PC-3 (cell line): ENCODE measurements around the gene XCL2. TPM values are rescaled to one million over a fixed set of nuclear protein-coding genes. Genes with fewer than 3 reads are reported as not detected.

Source experiments
- ATAC-seq: fragments of 200-7000 bp; cut with Tn5 transposase; 2 replicates; pipeline ENCODE4 v1.9.1; 2020; ENCODE audit warnings: mild to moderate bottlenecking, moderate library complexity
- BruUV-seq: library from RNA; stranded (reverse); fragments of 400-500 nt; replicated peaks from 2 replicates; lab custom pipeline; 2021; lab: Mats Ljungman, UMichigan
- CTCF ChIA-PET: fragments of 300-600 bp; sonication (Branson Sonifier 250); formaldehyde crosslinking; loops from one replicate; lab custom pipeline; 2022; ENCODE audit warnings: antibody characterized with exemption; lab: Charles Lee
- POLR2A ChIA-PET: fragments of 300-600 bp; sonication (Branson Sonifier 250); formaldehyde crosslinking; loops from one replicate; lab custom pipeline; 2022; ENCODE audit warnings: antibody characterized with exemption; ENCODE audit not compliant: unreplicated experiment; lab: Charles Lee
- DNase-seq: peaks from one replicate; pipeline ENCODE4 v3.0.0-alpha.2; 2015
- H2AFZ ChIP-seq: fragments of 300-600 bp; sonication (generic); 2 replicates; pipeline ENCODE4 v1.6.0; 2016; ENCODE audit warnings: antibody characterized with exemption, low read length
- H3F3A ChIP-seq: fragments of 300-600 bp; sonication (generic); one replicate; pipeline ENCODE4 v1.6.0; 2017; ENCODE audit warnings: antibody characterized with exemption, low read length, control low read depth, mild to moderate bottlenecking; ENCODE audit not compliant: unreplicated experiment
- H3K27ac ChIP-seq: fragments of 300-600 bp; sonication (generic); 2 replicates; pipeline ENCODE4 v1.5.1; 2016; ENCODE audit warnings: mild to moderate bottlenecking, low read length
- H3K27me3 ChIP-seq: fragments of 300-600 bp; sonication (generic); 2 replicates; pipeline ENCODE4 v1.6.1; 2016; ENCODE audit warnings: low read length, mixed read lengths
- H3K36me3 ChIP-seq: fragments of 300-600 bp; sonication (generic); 2 replicates; pipeline ENCODE4 v1.6.1; 2016; ENCODE audit warnings: low read depth, mixed run types, low read length, mixed read lengths
- H3K4me1 ChIP-seq: fragments of 300-600 bp; sonication (generic); 2 replicates; pipeline ENCODE4 v1.5.1; 2016; ENCODE audit warnings: low read length; ENCODE audit not compliant: insufficient read depth
- H3K4me2 ChIP-seq: fragments of 300-600 bp; sonication (generic); 2 replicates; pipeline ENCODE4 v1.6.0; 2016; ENCODE audit warnings: low read length
- H3K4me3 ChIP-seq: fragments of 300-600 bp; sonication (generic); 2 replicates; pipeline ENCODE4 v1.5.1; 2016; ENCODE audit warnings: mild to moderate bottlenecking, low read length, mixed read lengths
- H3K79me2 ChIP-seq: fragments of 300-600 bp; sonication (generic); 2 replicates; pipeline ENCODE4 v1.6.1; 2017; ENCODE audit warnings: low read length, mixed read lengths
- H3K9ac ChIP-seq: fragments of 300-600 bp; sonication (generic); 2 replicates; pipeline ENCODE4 v1.6.0; 2016; ENCODE audit warnings: mild to moderate bottlenecking, low read length
- H3K9me2 ChIP-seq: fragments of 300-600 bp; sonication (generic); replicated peaks from 2 replicates; pipeline ENCODE4 v1.6.1; 2016; ENCODE audit warnings: mixed run types, low read length, mixed read lengths
- H3K9me3 ChIP-seq: fragments of 300-600 bp; sonication (generic); 2 replicates; pipeline ENCODE4 v1.6.1; 2016; ENCODE audit warnings: low read length, mixed read lengths
- H4K20me1 ChIP-seq: fragments of 300-600 bp; sonication (generic); 2 replicates; pipeline ENCODE4 v1.6.1; 2016; ENCODE audit warnings: low read length, mixed read lengths
- CTCF ChIP-seq: fragments of 300-600 bp; sonication (generic); conservative IDR thresholded peaks from 2 replicates; pipeline ENCODE4 v1.5.1; 2017; ENCODE audit warnings: antibody characterized with exemption, low read depth, mild to moderate bottlenecking, low read length
- EZH2 ChIP-seq: fragments of 300-600 bp; sonication (generic); IDR thresholded peaks from one replicate; pipeline ENCODE4 v1.6.1; 2017; ENCODE audit warnings: antibody characterized with exemption, mild to moderate bottlenecking, low read length; ENCODE audit not compliant: unreplicated experiment
- EZH2phosphoT487 ChIP-seq: fragments of 300-600 bp; sonication (generic); IDR thresholded peaks from 2 replicates; pipeline ENCODE4 v1.6.1; 2018; ENCODE audit warnings: mild to moderate bottlenecking, antibody characterized with exemption, low read length, borderline replicate concordance
- intact Hi-C: fragments of 100-400 bp; cut with micrococcal nuclease; formaldehyde crosslinking; loops from 2 replicates; pipeline ENCODE4 v1.9.0; 2023
- total RNA-seq: library from RNA; depleted of rRNA; stranded (reverse); fragments of >200 nt; gene quantifications from 2 replicates; pipeline ENCODE4 v1.2.3, GENCODE V29; 2014

The XCL2 gene
- total RNA-seq, 1 experiment from 2014 or later = not detected

- Histone ChIP-seq H3K9ac (no peak overlapping the region), H3K79me2 (no peaks in the 10 kb centered on the region), H2AFZ (no peak overlapping the region), H3F3A (no peaks in the 10 kb centered on the region), H3K9me3 (no peaks in the 10 kb centered on the region), H3K27me3 (peaks cover 29% of the 10 kb centered on the region), H3K36me3 (no peaks in the 10 kb centered on the region), H3K4me1 (peaks cover 4% of the 10 kb centered on the region; the same call in 1 of the 2 replicates), H3K4me2 (no peak overlapping the region), H3K27ac (no peak overlapping the region), H3K9me2 (no peaks in the 10 kb centered on the region), H3K4me3 (no peak overlapping the region), H4K20me1 (no peaks in the 10 kb centered on the region)
- no TSS peak for BruUV-seq
- ChIA-PET POLR2A (no interaction called here), CTCF (no interaction called here)
- intact Hi-C loops = no loop called here
- TF ChIP-seq EZH2phosphoT487 (no peak), EZH2 (no peak), CTCF (no peak)
- DNase-seq (no peak), ATAC-seq (no peak)
These were observed 18.2 kb upstream of the XCL2 start for GRCh38 chr1:168561989-168562388.

GRCh38 chr1:168560370-168560769 is 16.6 kb upstream of the XCL2 start:
- DNase-seq (no peak), ATAC-seq (no peak)
- Histone ChIP-seq H3K9ac (no peak overlapping the region), H3K4me1 (peaks cover 8% of the 10 kb centered on the region; the same call in 1 of the 2 replicates), H3K27ac (no peak overlapping the region), H3K36me3 (no peaks in the 10 kb centered on the region), H3K9me2 (no peaks in the 10 kb centered on the region), H4K20me1 (no peaks in the 10 kb centered on the region), H3K4me3 (no peak overlapping the region), H3F3A (no peaks in the 10 kb centered on the region), H3K27me3 (peaks cover 20% of the 10 kb centered on the region), H3K4me2 (no peak overlapping the region), H3K9me3 (no peaks in the 10 kb centered on the region), H3K79me2 (no peaks in the 10 kb centered on the region), H2AFZ (no peak overlapping the region)
- ChIA-PET CTCF (interaction anchor here (0.7 kb wide), 1 partner anchor 680 kb away, joined by 3 read pairs; no protein-coding TSS in a partner anchor), POLR2A (no interaction called here)
- TF ChIP-seq EZH2 = no peak
- TF ChIP-seq CTCF = no peak
- TF ChIP-seq EZH2phosphoT487 = no peak
- intact Hi-C loops = no loop called here
- no TSS peak for BruUV-seq

DNA sequence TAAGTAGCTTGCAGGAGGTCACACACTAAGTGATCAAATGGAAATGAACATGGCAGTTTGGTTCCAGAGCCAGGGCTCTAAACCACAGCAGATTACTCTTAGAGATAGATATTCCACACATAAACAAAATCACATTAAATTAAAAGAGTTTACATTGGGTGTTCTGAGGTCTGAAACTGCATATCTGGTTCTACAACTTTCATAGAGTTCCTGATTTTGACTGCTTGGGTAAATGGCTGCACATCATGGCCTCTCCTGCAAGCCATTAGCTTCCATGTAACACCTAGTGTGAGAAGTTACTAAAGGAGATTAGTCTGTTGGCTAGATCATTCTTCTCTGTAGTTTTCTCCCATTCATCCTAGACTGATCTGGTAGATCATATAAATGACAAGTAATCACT is 12.8 kb upstream of the XCL2 start:
- H3K9me2 ChIP-seq = no peaks in the 10 kb centered on the region
- H3K4me1 ChIP-seq = peaks cover 8% of the 10 kb centered on the region; the same call in 1 of the 2 replicates
- BruUV-seq = no TSS peak
- no peak overlapping the region for H3K27ac ChIP-seq
- no peaks in the 10 kb centered on the region for H3K36me3 ChIP-seq
- POLR2A ChIA-PET = interaction anchor here (0.6 kb wide), 1 partner anchor 834 kb away, joined by 5 read pairs; no protein-coding TSS in a partner anchor
- H3K79me2 ChIP-seq = no peaks in the 10 kb centered on the region
- no peak overlapping the region for H3K4me3 ChIP-seq
- CTCF ChIA-PET = no interaction called here
- H3K9ac ChIP-seq = no peak overlapping the region
- DNase-seq (peak; percentile 31), ATAC-seq (no peak)
- no peaks in the 10 kb centered on the region for H3K9me3 ChIP-seq
- H3K27me3 ChIP-seq = no peaks in the 10 kb centered on the region
- no peaks in the 10 kb centered on the region for H3F3A ChIP-seq
- TF ChIP-seq EZH2phosphoT487 (no peak), CTCF (no peak), EZH2 (no peak)
- no peaks in the 10 kb centered on the region for H4K20me1 ChIP-seq
- H3K4me2 ChIP-seq = no peak overlapping the region
- intact Hi-C loops = no loop called here
- H2AFZ ChIP-seq = no peak overlapping the region
